ENCODE data around the gene PTH1R.

DNA sequence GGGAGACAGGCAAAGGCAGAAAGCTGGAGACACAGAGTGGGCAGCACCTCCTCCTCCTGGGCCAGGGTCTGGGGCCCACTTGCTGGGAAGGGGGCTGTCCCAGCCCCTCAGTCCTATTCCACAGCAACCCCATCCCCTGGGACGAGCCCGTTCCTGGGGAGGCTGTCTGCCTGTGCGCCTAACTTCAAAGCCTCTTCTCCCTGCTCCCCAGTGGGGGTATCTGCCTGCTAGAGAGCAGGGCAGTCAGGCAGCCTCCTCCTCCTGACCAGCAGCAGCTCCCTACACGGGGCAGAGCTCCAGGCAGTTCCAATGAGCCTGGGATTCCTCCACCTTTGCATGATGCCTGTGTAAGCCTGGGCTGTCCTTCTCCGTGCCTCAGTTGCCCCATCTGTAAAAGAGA is 6.9 kb downstream of the PTH1R start:
- TF ChIP-seq POLR2A (IDR thresholded peaks at IDR 0.05): no peak
- TF ChIP-seq, protein P1, sequence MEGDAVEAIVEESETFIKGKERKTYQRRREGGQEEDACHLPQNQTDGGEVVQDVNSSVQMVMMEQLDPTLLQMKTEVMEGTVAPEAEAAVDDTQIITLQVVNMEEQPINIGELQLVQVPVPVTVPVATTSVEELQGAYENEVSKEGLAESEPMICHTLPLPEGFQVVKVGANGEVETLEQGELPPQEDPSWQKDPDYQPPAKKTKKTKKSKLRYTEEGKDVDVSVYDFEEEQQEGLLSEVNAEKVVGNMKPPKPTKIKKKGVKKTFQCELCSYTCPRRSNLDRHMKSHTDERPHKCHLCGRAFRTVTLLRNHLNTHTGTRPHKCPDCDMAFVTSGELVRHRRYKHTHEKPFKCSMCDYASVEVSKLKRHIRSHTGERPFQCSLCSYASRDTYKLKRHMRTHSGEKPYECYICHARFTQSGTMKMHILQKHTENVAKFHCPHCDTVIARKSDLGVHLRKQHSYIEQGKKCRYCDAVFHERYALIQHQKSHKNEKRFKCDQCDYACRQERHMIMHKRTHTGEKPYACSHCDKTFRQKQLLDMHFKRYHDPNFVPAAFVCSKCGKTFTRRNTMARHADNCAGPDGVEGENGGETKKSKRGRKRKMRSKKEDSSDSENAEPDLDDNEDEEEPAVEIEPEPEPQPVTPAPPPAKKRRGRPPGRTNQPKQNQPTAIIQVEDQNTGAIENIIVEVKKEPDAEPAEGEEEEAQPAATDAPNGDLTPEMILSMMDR (IDR thresholded peaks at IDR 0.05): no peak

Data from prostate gland (tissue), 2 donors.